Measurements from ENCODE around the gene HCAR3.

GRCh38 chr12:122726080-122726558 lies 9.5 kb upstream of the HCAR3 start:
- no peak for TF ChIP-seq POLR2A (IDR thresholded peaks at IDR 0.05)
- no peak for TF ChIP-seq CTCF (IDR thresholded peaks at IDR 0.05)
